ENCODE measurements around the gene FTSJ3. TPM values are rescaled to one million over a fixed set of nuclear protein-coding genes. Genes with fewer than 3 reads are reported as not detected.
"Not testable (repeated sequence)": the region's sequence is repeated elsewhere in the genome, so short reads cannot be mapped to it uniquely, and the experiment has no call there.

FTSJ3 gene
- total RNA-seq, 1 donor from 2014 or later, result 29.8 TPM

DNA sequence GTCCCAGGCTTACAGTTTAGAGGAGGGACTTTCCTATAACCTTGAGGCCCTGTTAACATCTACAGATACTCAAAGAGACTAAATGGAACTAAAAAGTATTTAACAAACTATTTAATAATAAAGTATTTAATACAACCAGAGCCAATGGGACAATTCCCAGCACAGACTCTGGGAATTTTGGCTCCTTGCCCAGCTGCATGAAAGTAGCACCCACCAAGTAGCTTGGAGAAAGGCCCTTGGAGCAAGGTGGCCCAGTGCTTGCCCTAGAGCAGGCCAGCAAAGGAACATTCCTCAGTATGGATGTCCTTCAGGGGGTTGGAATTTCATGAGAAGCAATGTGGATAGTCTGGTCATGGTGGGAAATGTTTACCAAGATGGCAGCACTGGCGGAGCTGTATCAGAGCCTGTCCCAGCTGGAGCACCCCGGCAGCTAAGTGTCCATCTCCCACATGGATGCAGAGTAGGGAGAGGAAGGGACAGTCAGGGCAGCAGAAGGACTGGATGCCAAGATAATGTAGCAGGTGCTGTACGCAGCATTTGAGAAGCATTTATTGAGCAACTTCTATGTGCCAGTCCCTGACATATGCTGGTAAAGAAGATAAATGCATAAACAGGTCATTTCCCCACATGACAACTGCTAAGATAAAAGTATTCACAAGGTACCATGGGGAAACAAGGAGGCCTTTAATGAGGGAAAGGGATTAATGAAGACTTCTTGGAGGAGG, 20.2 kb upstream of the FTSJ3 start:
- no peak for ATAC-seq (ENCODE audit: poor library complexity)
- intact Hi-C loops (cut with DNase I), result no loop called here
- DNase-seq, result no peak

DNA sequence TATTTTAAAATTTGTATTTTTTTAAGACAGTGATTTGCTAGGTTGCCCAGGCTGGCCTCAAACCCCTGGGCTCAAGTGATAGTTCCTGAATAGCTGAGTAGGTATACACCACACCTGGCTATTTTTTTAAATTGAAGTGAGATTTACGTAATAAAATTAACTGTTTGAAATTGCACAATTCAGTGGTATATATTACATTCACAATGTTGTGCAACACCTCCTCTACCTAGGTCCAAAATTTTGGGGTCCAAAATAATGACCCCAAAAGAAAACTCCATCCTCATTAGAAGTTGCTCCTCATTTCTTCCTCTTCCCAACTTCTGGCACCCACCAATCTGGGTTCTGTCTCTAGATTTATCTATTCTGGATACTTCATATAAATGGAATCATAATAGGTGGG, 18.0 kb upstream of the FTSJ3 start:
- intact Hi-C loops (cut with DNase I), result no loop called here
- ATAC-seq (ENCODE audit: poor library complexity) (no peak), DNase-seq (no peak)

DNA sequence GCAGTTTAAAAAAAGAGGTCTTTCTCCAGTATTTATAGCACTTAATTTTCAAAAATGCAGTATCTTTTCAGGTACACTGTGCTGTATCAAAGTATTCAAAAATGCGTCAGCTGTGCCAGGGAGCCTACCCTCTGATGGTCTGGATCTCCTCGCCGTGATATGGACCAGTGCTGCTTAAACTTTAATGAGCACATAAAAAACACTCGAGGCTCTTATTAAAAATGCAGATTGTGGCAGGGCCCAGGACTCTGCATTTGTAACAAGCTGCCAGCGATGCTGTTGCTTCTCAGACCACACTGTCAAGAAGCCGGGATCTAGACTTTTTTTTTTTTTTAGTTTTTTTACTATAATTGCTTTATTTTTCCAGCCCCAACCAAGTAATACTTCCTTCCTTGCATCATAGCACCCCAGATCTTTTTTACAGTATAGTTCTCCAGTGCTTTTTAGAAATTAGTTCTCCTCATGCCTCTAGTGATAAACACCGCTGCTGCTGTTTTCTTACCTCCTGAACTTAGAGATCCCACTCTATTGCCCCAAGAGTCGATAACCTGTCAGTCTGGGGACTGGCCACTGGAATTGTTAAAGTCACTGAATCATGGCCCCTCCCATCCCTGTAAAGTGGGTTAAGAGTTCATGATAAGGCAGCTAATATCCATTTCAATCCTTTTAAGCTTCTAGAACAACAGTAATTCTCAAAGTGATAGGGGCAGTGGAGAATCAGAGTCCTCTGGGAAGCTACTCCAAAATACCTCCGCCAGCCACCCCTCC, 16.6 kb upstream of the FTSJ3 start:
- ATAC-seq (ENCODE audit: poor library complexity) (no peak), DNase-seq (no peak)
- intact Hi-C loops (cut with DNase I), result no loop called here

DNA sequence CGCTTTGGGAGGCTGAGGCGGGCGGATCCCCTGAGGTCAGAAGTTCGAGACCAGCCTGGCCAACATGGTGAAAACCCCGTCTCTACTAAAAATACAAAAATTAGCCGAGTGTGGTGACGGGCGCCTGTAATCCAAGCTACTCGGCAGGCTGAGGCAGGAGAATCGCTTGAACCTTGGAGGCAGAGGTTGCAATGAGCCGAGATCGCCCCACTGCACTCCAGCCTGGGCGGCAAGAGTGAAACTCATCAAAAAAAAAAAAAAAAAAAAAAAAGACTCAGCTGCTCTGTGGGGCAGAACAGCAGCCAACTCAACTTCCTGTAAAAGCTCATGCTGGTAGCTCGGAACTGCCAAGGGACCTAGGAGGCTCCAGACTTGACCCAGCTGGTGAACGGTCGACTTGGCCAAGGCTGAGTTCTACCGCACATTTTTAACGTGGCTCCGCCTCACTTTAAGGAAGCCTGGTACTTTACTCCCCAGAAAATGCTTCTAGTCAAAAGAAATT, 16.0 kb upstream of the FTSJ3 start:
- DNase-seq (peak; percentile 76), ATAC-seq (ENCODE audit: poor library complexity) (peak; percentile 10)
- intact Hi-C loops (cut with DNase I), result not testable (repeated sequence)

DNA sequence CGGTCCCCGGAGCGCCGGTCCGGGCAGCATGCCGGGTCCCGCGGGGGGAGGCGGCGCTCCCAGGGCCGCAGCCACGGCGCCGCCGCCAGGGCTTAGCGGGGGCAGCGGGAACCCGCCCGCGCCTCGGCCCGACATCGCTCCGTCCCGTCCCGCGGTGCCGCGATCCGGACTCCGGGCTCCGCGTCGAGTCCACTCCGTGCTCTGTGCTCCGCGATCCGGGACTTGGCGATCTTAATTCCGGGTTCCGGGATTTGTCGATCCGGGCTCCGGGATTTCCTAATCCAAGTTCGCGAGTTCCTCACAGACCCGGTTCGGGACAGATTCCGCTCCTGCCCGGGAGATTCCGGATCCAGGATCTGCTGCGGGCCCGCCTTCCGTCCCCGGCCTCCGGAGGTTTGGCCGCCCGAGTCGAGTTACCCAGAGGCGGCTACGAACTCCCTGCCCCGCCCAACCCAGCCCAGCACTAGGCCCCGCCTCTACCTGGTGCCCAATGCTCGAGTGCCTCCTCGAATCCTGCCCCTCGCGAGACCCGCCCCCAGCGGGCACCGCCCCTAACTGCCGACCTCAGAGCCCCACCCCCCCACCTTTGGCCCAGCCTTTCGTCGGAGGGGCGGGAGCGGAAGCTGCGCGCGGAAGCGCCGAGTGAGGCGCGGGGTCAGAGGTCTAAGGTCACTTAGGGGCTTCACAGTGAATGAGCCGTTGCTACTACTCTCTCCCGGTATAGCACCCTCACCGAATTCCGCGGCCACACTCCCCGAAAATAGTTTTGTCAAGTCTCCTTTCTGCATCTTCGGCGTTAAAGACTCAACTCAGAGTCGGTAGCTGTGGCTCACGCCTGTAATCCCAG, 15.3 kb upstream of the FTSJ3 start, which contains the start of gene SMARCD2:
SMARCD2 (minus strand) TSS at position 146 of the 847 bp plus-strand sequence; CDS start at position 135, 11 bp downstream.
- ATAC-seq (ENCODE audit: poor library complexity) (peak; percentile 83), DNase-seq (peak; percentile 99)
- intact Hi-C loops (cut with DNase I), result no loop called here

DNA sequence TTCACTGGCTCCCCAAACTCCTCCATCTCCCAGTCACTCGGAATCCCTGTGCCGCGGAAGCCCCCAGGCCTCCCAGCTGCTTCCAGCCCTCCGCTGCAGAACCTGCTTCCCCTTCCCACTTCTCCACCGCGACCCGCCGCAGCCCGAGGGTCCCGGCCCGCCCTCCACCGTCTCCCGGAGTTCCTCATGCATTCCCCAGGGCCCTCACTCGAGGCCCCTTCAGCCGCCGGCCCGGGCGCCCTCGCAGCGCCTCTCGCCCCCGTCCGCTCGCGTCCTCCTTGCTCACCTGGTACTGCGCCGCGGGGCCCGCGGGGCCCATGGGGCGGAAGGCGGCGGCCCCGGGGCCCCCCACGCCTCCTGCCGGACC, 14.7 kb upstream of the FTSJ3 start:
- peak; percentile 59 for DNase-seq
- ATAC-seq (ENCODE audit: poor library complexity), result no peak
- intact Hi-C loops (cut with DNase I), result no loop called here

DNA sequence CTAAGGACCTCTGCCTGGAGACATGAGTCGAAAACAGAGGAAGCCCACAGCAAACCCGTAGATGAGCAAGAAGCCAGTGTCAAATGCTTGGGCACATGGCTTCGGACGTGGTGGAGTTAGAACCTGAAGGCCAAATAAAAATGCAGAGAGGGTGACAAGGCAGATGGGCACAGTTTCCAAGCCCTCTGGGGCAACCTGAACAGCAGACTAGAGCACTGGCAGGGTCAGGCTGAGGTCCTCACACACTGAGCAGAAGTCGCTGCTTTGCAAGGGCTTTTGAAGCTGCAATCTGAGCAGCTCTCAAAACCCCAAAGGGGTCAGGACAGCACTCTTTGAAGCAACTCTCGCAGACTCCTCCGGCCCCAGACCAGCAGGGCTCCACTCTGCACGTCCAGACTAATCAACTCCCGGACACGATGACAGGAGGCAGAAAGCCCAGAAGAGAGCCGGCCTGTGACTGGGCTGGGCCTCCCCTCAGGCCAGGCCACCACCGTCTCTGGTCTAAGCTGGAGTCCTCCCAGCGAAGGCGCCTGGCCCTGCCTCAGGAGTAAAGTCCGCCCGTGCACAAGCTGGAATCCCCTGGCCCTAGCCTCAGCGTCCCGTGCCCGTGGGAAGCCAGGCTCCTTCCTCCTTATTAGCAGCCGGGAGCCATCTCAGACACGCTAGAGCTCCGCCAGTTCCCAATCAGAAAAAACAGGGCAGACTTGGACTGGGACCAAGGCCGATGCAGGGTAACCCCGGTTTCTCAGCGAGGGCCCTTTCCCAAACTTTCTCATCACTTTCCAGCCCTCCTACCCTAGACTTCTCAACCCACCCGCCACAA, 14.1 kb upstream of the FTSJ3 start:
- peak; percentile 34 for ATAC-seq (ENCODE audit: poor library complexity)
- intact Hi-C loops (cut with DNase I), result no loop called here
- peak; percentile 87 for DNase-seq

DNA sequence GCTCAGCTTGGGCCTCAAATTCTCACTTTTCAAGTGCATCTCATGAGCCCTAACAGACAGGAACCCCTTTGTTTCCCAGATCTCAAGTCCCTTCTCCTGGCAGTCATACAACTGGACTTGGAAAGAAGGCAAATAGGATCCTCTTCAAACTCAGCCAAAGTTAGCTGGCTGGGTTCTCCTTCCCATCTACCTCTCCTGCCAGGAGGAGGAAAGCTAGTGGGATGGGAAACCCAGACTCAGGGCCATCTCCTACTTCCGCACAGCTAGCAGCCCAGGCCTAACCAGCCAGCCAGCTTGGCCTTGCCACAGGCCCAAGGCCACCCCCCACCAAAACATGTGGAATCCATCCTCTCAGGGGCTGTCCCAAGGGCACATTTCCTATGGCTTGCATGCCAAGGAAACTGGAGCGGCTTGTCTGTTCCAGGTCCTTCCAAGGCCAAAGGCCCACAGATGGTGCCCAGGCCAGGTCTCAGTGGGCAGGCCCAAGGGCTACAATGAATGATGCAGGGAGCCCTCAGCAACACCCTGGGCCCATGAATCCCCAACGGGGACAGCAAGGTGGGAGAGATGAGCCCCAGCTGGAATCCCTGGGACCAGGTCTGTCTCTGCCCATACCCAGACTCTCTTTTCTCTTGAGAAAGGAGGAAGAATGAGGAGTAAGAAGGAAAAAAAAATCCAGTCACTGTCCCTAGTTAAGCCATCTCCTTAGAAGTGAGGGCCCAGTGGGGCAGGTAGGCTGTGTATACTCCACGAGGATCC, 13.3 kb upstream of the FTSJ3 start:
- DNase-seq, result peak; percentile 82
- intact Hi-C loops (cut with DNase I), result no loop called here
- ATAC-seq (ENCODE audit: poor library complexity), result no peak

DNA sequence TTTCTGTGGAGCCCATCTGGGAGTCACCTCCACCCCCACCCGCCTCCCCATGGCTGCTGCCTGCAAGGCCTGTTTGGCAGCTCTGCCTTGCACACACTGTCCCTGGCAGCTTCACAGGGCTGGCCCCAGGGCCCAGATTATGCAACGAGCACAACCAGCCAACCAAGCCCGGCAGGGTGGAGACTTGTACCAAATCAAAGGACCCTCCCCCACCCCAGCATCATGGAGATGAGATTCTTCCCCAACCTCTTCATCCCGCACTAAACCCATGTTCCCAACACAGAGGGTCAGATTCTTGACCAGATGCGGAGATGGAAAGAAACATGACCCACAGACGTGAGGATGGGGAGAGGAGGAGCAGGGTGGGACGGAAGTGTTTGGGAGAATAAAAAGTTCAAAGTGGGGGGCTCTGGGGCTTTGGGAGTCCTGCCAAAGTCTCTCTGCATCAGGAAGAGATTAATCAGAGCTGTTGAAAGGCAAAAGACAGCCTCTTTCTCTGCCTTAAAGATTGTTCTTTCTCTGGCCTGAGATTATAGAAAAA, 11.2 kb upstream of the FTSJ3 start:
- ATAC-seq (ENCODE audit: poor library complexity) (peak; percentile 65), DNase-seq (peak; percentile 96)
- intact Hi-C loops (cut with DNase I), result no loop called here

DNA sequence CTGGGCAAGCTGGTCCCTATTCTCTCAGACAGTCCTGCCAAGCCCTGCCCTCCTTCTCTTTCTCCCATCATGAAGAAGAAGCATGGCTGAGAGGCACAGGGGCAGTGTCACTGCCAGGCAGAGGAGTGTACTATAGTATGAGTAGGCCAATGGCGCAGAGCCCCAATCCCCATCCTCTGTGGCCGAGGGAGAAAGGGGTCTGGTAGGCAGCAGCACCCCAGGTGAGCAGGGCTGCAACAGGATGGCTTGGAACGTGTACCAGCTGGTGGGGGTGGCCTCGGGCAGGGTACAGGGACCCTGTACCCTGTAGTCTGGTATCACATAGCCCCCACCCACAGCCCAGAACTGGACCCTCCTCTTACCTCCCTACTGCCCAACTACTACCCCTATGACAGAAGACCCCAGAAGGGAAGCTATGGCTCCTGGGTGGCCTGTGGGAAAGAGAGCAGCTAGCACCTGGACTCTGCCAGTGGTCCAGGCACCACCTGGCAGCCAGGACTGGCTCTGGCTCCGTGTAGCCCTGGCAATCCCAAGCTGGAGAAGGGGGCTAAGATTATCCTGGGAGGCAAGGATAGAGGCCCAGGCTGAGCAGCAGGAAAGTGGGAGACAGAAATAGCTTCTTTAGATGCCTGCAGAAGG, 10.6 kb upstream of the FTSJ3 start:
- no peak for ATAC-seq (ENCODE audit: poor library complexity)
- intact Hi-C loops (cut with DNase I), result no loop called here
- no peak for DNase-seq

DNA sequence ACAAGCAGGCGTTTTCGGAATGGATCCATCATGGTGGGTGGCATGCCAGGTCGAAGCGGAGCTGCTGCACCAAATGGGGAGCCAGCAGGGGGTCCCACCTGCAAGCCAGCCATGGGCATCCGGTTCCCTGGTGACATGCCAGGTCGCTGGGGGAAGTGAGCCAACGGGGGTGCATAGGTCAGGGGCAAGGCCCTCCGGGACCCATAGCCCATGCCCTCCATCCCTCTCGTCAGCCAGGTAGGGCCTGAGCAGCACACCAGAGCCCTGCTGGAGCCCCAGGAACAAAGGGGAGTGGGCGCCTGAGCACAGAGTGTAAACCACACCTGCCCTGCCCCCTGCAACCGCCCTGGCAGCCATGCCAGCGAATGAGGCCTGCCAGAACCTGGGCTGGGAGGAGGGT, 10.0 kb upstream of the FTSJ3 start:
- no peak for DNase-seq
- ATAC-seq (ENCODE audit: poor library complexity), result no peak
- intact Hi-C loops (cut with DNase I), result no loop called here

DNA sequence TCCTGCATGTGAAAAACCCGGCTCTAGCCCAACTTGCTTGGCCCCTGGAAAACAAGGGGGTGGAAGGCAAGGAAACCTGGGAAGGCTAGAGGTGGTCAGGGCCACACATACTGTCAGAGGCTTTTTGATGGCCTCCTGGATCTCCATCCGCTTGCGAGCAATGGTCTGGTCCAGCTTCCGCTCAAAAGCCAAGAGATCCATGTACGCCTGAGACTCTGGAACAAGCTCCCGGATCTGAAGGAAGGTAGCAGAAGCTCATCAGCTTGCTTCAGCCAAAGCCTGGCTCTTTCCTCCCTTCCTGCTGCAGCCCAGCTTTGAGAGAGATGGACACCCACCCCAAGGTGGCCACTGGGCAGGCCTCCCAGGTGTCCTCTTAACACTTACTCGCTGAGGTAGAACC, 9.3 kb upstream of the FTSJ3 start:
- intact Hi-C loops (cut with DNase I), result no loop called here
- ATAC-seq (ENCODE audit: poor library complexity) (no peak), DNase-seq (no peak)

DNA sequence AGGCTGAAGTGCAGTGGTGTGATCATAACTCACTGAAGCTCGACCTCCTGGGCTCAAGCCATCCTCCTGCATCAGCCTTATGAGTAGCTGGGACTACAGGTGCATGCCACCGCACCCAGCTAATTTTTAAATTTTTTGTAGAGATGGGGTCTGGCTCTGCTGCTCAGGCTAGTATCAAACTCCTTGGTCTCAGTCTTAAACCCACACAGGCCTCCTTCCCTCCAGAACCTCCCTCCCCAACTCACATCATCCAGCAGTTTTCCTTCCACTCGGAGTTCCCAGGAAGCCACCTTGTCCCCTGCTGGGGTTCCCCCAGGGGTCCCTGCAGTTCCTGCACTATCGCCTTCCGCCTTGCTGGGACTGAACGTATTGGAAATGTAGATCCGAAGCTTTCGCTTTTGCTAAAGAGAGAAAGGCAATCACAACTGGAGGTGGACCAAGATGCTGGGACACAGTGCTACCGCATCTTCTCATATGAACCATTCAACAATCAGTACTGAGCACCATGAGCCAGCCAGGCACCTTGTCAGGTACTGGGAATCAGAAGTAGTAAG, 7.8 kb upstream of the FTSJ3 start:
- no peak for ATAC-seq (ENCODE audit: poor library complexity)
- no peak for DNase-seq
- intact Hi-C loops (cut with DNase I), result no loop called here

DNA sequence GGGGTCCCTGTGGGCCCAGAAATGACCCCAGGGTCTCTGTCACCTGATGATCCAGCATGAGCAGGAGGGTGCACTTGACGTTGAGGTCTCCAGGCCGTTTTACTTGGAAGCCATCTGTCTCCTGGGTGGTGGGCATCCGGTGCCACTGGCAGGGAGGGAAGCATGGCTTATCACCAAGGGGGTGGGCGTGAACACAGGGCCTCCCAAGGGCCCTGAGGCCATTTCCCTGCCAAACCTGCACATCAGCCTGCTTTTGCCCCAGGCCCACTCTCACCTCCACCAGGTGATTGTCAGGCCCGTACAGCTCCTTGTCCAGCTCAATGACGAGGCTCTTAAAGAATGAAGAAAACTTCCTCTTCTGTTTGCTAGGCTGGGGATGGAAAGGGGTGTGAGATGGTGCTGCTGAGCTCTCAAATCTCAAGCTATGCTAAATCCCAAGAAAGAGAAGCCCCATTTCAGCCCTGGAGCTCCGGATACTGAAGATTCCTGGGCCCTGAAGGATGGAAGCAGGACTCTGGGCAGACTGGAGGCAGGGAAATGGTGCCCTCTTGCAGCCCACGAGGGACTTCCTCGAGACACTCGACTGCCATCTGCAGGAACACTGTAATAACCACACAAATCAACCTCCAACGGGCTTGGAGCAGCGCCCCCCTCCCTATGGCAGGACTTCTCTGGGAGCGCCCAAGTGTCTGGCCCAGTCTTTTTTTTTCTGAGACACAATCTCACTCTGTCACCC, 7.1 kb upstream of the FTSJ3 start:
- DNase-seq (no peak), ATAC-seq (ENCODE audit: poor library complexity) (no peak)
- intact Hi-C loops (cut with DNase I), result no loop called here

DNA sequence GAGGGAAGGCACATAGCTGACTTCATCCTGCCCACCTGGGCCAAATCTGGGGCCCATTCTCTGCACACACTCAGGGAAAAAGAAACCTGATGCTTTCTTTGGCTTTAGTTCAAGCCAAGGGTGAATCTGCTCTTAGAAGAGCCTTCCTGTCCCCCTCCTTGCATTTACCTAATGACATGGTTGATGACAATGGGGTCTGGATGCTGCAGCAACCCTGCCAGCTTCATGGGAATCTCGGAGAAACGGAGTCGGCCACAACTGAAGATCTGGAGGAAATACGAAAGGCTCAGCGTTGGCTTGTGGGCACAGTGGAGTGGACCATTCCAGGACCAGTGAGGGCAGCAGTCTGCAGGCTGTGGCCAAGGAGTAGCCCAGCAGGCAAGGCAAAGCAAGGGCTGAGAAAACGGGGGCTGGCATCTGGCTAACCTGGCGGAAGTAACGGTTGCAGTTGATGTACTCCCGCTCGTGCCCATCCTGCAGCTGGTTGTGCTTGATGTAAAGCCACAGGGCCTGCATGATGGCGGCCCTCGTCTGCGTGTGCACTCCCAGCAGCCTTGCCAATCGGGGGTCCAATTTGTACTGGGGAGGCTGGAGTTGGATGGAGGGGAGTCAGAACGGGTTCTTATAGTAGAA, 6.4 kb upstream of the FTSJ3 start:
- no peak for ATAC-seq (ENCODE audit: poor library complexity)
- intact Hi-C loops (cut with DNase I), result no loop called here
- no peak for DNase-seq

All from Right ventricle myocardium superior (tissue), 1 donor.